ENCODE results near the gene SYNPR.

The SYNPR gene

DNA sequence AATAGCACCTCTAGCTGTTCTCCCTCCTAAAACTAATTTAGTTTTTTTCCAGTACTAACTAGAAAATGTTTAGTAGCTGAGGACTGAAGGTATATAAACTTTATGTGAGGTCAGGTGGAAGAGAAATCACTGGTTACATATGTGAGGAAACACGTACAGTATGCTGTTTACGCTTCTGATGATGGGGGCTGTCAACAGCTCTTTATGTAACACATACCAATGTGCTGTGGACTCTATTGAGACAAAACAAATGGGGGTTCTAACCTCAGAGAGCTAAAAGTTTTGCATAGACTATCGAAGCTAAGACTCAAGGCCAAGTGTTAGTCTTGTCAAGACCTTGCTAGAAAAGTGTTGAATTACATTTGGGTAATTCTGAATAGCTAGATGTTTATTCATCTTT is 107.5 kb downstream of the SYNPR start:
- DNase-seq (ENCODE audit: low spot score), result no peak

DNA sequence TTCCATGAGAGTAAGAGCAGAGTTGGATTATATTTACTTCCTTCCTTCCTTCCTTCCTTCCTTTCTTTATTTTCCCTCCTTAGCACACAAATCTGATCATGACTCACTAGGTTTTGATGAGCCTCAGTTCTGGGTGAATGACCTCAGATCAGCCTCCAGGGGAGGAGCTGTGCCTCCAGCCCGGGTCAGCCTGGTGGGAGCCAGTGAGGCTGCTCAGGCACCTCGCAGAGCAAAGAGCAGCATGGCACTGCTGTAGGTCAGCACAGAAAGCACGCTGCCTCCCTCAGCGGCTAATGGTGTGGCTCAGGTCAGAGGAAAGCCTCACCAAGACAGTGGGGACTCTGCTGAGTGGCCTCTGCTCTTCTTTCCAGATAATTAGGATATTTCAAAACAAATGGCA is 108.5 kb downstream of the SYNPR start:
- DNase-seq (ENCODE audit: low spot score), result no peak

DNA sequence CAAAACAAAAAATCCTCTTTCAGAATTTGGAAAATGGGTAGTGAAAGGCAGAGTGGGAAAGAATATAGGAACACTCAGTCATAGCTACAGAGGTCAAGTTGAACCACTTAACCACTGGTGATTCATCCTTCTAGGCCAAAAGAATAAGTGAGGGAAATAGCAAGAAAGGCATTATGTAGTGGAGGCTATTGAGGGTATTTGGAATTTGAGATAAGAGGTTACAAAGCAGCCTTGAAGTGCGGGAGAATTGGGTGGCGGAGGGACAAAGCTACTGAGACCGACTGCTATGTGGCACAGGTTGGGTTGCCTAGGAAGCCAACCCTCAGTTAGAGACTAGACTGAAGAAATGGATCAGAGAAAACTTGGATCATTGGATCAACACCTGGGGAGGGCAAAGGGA is 109.5 kb downstream of the SYNPR start:
- DNase-seq (ENCODE audit: low spot score), result no peak

DNA sequence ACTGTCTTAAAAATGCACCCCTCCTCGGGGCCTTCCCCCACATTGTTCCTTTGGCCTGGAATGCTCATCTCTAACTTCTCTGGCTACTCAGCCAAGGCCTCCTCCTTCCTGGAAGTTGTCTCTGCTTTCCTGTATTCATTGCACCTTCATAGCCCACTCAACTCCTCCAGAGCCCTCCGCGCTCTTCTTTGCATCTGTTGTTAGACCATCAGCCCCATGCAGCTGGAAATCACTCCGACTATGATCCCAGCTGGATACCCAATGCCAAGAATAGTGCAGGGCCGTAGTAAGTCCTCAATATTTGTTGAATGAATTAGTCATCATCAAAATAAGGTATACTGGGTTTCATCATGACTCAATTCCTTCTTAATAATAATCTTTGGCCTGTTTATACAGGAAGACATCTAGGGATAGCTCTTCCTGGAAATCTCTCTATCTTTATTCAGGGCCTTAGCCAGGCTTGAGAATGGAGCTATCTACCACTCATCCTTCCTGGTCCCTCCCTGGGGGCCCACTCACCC is 112.7 kb downstream of the SYNPR start:
- DNase-seq (ENCODE audit: low spot score), result no peak

DNA sequence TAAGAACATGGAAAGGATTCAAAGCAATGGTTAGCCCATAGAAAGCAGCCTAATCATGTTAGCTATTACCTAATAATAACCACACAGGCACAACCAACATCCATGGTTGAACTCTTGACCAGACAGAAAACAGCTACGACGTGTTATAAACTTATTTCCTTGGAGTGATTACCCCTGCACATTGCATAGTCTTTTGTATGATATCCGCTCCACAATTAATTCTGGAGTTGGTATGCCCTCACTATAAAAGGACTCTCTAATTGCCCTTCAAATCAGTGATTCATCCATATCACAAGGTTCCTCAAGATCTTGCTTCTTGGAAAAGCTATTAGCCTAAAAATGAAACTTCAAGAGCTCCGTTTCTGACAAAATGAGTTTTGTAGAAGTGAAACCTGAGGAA is 117.9 kb downstream of the SYNPR start:
- no peak for DNase-seq (ENCODE audit: low spot score)

DNA sequence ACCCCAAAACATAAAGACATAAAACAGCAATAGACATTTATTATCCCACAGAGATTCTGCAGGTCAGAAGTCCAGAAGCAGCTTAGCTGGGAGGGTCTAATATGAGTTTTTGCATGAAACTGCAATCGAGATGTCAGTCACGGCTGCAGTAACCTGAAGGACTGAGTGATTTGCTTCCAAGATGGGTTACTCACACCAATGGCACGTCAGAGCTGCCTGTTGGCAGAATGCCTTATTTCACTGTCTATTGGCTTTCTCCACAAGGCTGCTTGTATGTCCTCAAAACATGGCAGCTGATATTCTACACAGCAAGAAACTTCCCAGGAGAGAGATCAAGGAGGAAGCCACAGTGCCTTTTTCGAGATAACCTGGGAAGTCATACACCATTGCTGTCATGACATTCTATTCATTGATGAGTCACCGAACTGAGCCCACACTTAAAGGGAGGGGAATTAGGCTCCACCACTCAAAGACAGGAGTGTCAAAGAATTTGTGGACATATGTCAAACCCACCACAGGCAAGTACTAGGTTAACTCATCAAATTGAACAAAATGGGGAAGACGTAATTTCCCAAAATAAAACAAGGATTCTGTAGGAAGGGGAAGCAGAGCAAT is 122.2 kb downstream of the SYNPR start:
- DNase-seq (ENCODE audit: low spot score), result no peak

DNA sequence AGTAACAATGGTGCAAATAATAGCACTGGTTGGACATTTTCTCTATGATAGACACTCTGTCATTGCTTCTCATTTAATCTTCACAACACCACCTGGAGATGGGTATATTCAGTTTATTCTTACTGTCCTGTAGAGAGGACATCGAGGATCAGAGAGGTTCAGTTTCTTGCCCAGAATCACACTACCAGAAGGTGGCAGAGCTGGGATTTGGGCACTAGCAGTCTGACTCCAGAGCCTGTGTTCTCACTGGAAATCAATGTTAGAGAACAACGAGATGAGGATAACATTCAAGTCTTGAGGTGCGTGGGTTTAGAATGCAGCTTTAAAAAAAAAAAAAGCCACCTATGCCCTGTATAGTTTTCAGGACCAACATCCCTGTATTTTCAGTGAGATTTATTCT is 127.8 kb downstream of the SYNPR start:
- DNase-seq (ENCODE audit: low spot score), result no peak

- no peak for DNase-seq (ENCODE audit: low spot score)
Measured at GRCh38 chr3:63413523-63413922, 135.4 kb downstream of the SYNPR start.

GRCh38 chr3:63414607-63415006 is 136.5 kb downstream of the SYNPR start:
- DNase-seq (ENCODE audit: low spot score), result no peak

DNA sequence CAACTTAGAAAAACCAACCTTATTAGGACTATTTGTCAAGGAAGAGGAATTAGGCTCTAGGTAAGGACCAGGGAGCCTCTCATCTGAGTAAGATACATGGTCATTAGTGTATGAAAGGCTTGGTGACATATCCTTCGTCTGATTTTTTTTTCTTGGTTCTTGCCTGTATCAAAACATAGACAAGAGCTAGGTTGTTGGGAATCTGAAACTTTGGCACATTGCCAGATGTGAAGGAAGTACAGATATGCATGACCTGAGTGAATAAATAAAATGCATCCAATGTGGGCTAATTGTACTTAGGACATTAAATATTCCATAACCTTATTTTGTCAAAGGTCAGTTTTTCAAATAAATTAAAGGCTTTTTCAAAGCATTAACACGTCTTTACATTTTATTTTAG is 151.8 kb downstream of the SYNPR start:
- no peak for DNase-seq (ENCODE audit: low spot score)

- no peak for DNase-seq (ENCODE audit: low spot score)
Measured at GRCh38 chr3:63430875-63431274, 152.8 kb downstream of the SYNPR start.

- DNase-seq (ENCODE audit: low spot score), result no peak
Measured at GRCh38 chr3:63437858-63438257, 159.8 kb downstream of the SYNPR start.

DNA sequence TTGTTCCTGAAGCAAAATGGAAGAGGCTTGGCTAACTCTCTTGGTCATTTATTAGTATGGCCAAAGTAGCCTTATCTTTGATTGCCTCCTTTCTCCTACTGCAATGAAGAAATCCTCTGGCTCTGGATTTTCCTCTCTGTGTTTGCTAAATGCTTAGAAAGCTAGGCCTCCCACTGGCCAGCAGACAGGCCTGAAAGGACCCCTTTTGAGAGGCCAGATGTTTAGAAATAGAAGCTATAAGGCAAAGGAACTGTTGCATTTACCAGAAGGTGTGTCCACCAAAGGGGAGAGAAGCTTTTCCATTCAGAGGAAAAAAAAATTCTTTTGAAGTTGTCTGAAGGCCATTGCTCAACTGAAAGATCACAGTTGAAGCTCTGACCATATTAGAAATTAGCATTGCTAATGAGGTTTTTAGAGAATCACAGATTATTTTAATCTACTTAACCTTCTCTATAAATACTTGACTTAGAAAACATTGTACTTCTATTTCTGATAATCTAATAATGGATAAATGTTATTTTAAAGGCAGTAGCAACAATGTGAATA is 160.8 kb downstream of the SYNPR start:
- DNase-seq (ENCODE audit: low spot score), result no peak

DNA sequence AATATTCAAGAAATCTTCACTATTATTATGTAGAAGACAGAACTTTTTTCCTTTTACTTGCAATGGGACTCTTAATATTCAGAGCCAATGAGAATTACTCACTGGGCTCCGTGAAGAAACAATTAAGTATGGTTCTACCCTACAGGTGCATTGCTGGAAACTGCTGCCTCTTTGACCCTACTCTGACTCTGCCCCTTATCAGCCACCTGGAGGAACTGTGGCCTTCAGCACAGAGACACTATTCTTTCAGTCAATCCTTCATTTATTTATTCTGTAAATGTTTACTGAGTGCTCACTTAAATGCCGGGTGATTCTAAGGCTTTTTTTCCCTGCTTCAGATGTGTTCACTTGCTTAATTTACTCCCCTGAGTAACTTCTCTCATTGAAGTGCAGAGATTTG is 163.2 kb downstream of the SYNPR start:
- no peak for DNase-seq (ENCODE audit: low spot score)

DNA sequence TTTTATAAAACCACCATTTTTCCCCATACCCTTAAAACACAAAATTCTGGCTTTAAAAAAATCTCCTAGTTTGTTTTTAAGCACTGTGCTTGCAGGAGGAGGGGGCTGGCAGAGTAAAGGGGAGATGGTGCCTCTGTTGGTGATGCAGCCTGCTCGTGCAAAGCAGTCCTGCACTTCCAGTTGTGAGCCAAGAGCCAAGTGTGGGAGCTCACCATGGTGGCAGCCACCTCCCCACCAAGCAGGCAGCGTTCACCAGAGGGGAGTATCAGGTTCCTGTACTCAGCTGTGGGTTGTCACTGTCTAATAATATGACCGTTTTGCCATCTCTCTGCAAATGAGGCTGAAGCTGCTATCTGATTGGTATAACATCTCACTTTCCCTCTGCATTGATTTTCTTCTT is 164.8 kb downstream of the SYNPR start:
- DNase-seq (ENCODE audit: low spot score), result no peak

- DNase-seq (ENCODE audit: low spot score), result no peak
Measured at GRCh38 chr3:63450023-63450422, 171.9 kb downstream of the SYNPR start.

DNA sequence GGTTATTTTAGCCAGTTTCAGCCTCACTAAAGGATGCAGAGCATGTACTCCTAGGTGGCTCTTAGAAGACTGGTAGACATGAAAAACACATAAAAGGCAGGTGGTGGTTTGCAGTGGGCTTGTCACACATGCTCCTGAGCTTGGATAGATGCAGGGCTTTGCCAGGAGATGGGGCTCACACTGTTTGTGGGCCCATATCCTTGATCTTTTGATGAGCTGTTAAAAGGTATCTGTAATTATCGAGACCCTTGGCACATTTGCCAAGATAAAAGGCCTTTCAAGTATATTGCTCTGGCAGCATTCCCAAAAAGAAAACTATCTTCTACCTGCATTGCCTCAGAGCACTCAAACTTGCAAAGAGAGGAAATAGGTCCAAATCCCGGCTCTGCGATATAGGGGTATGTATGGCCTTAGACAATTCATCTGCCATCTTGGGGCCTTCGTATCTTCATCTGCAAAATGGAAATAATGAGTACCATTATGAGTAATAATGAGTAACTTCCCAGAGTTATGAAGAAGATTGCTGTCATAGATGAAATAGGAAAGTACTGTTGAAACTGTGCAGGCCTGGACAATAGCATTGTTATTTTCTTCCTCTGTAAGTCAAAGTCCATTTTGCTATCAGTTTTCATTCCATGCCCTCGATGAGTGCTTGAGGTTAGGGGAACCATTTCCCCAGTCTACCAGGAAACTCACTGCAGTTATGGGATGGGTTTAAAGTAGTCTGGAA is 172.7 kb downstream of the SYNPR start:
- no peak for DNase-seq (ENCODE audit: low spot score)

- DNase-seq (ENCODE audit: low spot score), result no peak
Measured at GRCh38 chr3:63456901-63457300, 178.8 kb downstream of the SYNPR start.

- no peak for DNase-seq (ENCODE audit: low spot score)
Measured at GRCh38 chr3:63458405-63458804, 180.3 kb downstream of the SYNPR start.

DNA sequence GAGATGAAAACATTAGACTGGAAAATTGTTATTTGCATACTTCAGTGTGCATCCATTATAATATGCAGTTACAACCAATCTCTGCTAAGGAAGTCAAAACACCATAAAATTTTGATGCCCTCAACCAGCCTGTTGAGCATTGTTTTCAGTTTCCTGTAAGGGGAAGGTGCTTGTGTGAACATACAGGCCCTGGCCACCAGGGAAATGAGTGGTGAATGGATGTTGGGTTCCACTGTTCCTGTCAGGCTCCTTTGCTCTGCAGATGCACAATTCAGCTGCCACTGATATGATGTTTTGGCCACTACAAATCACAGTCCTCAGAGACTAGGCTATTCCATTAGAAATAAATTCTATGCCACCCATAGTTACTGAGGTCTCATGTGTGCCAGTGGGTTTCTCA is 184.6 kb downstream of the SYNPR start:
- no peak for DNase-seq (ENCODE audit: low spot score)

DNA sequence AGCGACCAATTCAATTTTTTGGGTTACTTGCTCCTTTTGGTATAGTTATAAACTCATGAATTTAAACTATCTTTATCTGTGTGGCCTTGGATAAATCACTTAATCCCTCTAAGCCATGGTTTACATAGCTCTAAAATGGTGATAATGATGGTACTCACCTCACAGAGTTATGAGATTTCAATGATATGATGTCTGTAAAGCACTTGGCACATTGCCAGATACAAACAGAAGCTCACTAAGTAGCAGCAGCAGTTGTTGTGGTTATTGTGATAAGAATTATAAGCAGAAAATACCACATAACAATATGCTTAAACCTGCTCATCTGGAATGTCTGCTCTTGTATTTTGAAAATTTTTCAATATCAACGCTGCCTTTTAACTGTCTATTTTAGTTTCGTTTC is 189.3 kb downstream of the SYNPR start:
- DNase-seq (ENCODE audit: low spot score), result no peak

GRCh38 chr3:63470745-63471144 is 192.6 kb downstream of the SYNPR start:
- DNase-seq (ENCODE audit: low spot score), result no peak

- DNase-seq (ENCODE audit: low spot score), result no peak
Measured at GRCh38 chr3:63471781-63472180, 193.7 kb downstream of the SYNPR start.
